RWPE2 (cell line): Measurements from ENCODE around the gene WIZ.

ENCODE experiments used
- ATAC-seq: fragments of 200-7000 bp; cut with Tn5 transposase; 3 replicates; pipeline ENCODE4 v1.9.1; 2021; ENCODE audit warnings: low read depth
- DNase-seq: peaks from one replicate; pipeline ENCODE4 v3.0.0-alpha.2; 2020; ENCODE audit warnings: low spot score
- H3K27ac ChIP-seq: fragments of 450-650 bp; 2 replicates; pipeline ENCODE4 v1.5.1; 2017; ENCODE audit warnings: mild to moderate bottlenecking; ENCODE audit not compliant: poor library complexity, severe bottlenecking
- H3K27me3 ChIP-seq: fragments of 250-450 bp; sonication (Bioruptor Pico); 2 replicates; pipeline ENCODE4 v1.5.1; 2021; ENCODE audit warnings: mild to moderate bottlenecking, moderate library complexity; ENCODE audit not compliant: insufficient read depth, poor library complexity, severe bottlenecking
- H3K36me3 ChIP-seq: fragments of 250-450 bp; sonication (Bioruptor Pico); 2 replicates; pipeline ENCODE4 v1.5.1; 2020; ENCODE audit warnings: low read depth, mild to moderate bottlenecking, moderate library complexity
- H3K4me1 ChIP-seq: fragments of 250-450 bp; sonication (Bioruptor Pico); 2 replicates; pipeline ENCODE4 v1.5.1; 2021; ENCODE audit warnings: mild to moderate bottlenecking, moderate library complexity; ENCODE audit not compliant: insufficient read depth, poor library complexity, severe bottlenecking
- H3K4me3 ChIP-seq: fragments of 250-450 bp; sonication (Bioruptor Pico); 2 replicates; pipeline ENCODE4 v1.5.1; 2021; ENCODE audit warnings: mild to moderate bottlenecking, moderate library complexity; ENCODE audit not compliant: severe bottlenecking
- H3K9me3 ChIP-seq: fragments of 250-450 bp; sonication (Bioruptor Pico); 2 replicates; pipeline ENCODE4 v1.5.1; 2021; ENCODE audit warnings: mild to moderate bottlenecking, moderate library complexity; ENCODE audit not compliant: severe bottlenecking
- CTCF ChIP-seq: fragments of 450-650 bp; IDR thresholded peaks from one replicate; pipeline ENCODE4 v1.5.1; 2017; ENCODE audit warnings: mild to moderate bottlenecking, moderate library complexity; ENCODE audit not compliant: poor library complexity, severe bottlenecking

The WIZ gene

GRCh38 chr19:15374105-15374651 lies 75.6 kb downstream of the WIZ start:
- no peak overlapping the region for H3K4me3 ChIP-seq
- ATAC-seq (no peak), DNase-seq (no peak)
- H3K27ac ChIP-seq = no peak overlapping the region
- H3K4me1 ChIP-seq = peaks cover 4% of the 10 kb centered on the region
- peaks cover 53% of the 10 kb centered on the region for H3K36me3 ChIP-seq
- H3K9me3 ChIP-seq = no peaks in the 10 kb centered on the region
- TF ChIP-seq CTCF = no peak
- H3K27me3 ChIP-seq = no peaks in the 10 kb centered on the region

GRCh38 chr19:15373644-15374043 lies 76.1 kb downstream of the WIZ start:
- DNase-seq = no peak

GRCh38 chr19:15372891-15373301 lies 76.9 kb downstream of the WIZ start:
- no peak for DNase-seq
- no peak overlapping the region for H3K27ac ChIP-seq
- TF ChIP-seq CTCF = no peak
- peaks cover 4% of the 10 kb centered on the region for H3K4me1 ChIP-seq
- ATAC-seq = no peak
- H3K9me3 ChIP-seq = no peaks in the 10 kb centered on the region
- no peak overlapping the region for H3K4me3 ChIP-seq
- H3K27me3 ChIP-seq = no peaks in the 10 kb centered on the region
- H3K36me3 ChIP-seq = peaks cover 66% of the 10 kb centered on the region

More at GRCh38 chr19:15373644-15374043, 76.1 kb downstream of the WIZ start:
- Histone ChIP-seq H3K27ac (no peak overlapping the region), H3K4me1 (peaks cover 4% of the 10 kb centered on the region), H3K36me3 (peaks cover 58% of the 10 kb centered on the region), H3K9me3 (no peaks in the 10 kb centered on the region), H3K4me3 (no peak overlapping the region), H3K27me3 (no peaks in the 10 kb centered on the region)
- no peak for ATAC-seq
- TF ChIP-seq CTCF = no peak

GRCh38 chr19:15372470-15372869 lies 77.3 kb downstream of the WIZ start:
- Histone ChIP-seq H3K27ac (no peak overlapping the region), H3K27me3 (no peaks in the 10 kb centered on the region), H3K4me3 (no peak overlapping the region), H3K36me3 (peaks cover 70% of the 10 kb centered on the region), H3K4me1 (peaks cover 4% of the 10 kb centered on the region), H3K9me3 (no peaks in the 10 kb centered on the region)
- TF ChIP-seq CTCF = no peak
- DNase-seq = no peak
- no peak for ATAC-seq

GRCh38 chr19:15371786-15372380 lies 77.9 kb downstream of the WIZ start:
- no peak for TF ChIP-seq CTCF
- no peaks in the 10 kb centered on the region for H3K9me3 ChIP-seq
- DNase-seq (no peak), ATAC-seq (no peak)
- peaks cover 3% of the 10 kb centered on the region for H3K4me1 ChIP-seq
- peaks cover 76% of the 10 kb centered on the region for H3K36me3 ChIP-seq
- H3K4me3 ChIP-seq = no peak overlapping the region
- no peak overlapping the region for H3K27ac ChIP-seq
- no peaks in the 10 kb centered on the region for H3K27me3 ChIP-seq
